Fibroblast of skin of left quadriceps (primary cell): ENCODE results near the gene MPZL3.
"Not testable (repeated sequence)": the region's sequence is repeated elsewhere in the genome, so short reads cannot be mapped to it uniquely, and the experiment has no call there.

Source experiments
- DNase-seq, 2 experiments: peaks; one replicate each; pipeline ENCODE4 v3.0.0-alpha.2; 2013; ENCODE audit warnings: low read depth in 2 of 2

The MPZL3 gene

GRCh38 chr11:118212781-118213191, 39.4 kb downstream of the MPZL3 start:
- DNase-seq: no peak

- no peak for DNase-seq
Observed at GRCh38 chr11:118212131-118212725, 39.9 kb downstream of the MPZL3 start.

GRCh38 chr11:118211006-118211405, 41.2 kb downstream of the MPZL3 start:
- no peak for DNase-seq

GRCh38 chr11:118210323-118210722, 41.8 kb downstream of the MPZL3 start:
- no peak for DNase-seq

- no peak for DNase-seq
Observed at GRCh38 chr11:118209033-118209432, 43.1 kb downstream of the MPZL3 start.

GRCh38 chr11:118207079-118207478, 45.1 kb downstream of the MPZL3 start:
- no peak for DNase-seq

GRCh38 chr11:118206391-118207031, 45.7 kb downstream of the MPZL3 start:
- no peak for DNase-seq

GRCh38 chr11:118205606-118206378, 46.4 kb downstream of the MPZL3 start:
- DNase-seq: no peak

- DNase-seq: no peak
Observed at GRCh38 chr11:118202599-118203422, 49.4 kb downstream of the MPZL3 start.

- DNase-seq: no peak
Observed at GRCh38 chr11:118201966-118202365, 50.2 kb downstream of the MPZL3 start.

GRCh38 chr11:118200901-118201680, 51.1 kb downstream of the MPZL3 start:
- DNase-seq: no peak

- no peak for DNase-seq
Observed at GRCh38 chr11:118200497-118200896, 51.7 kb downstream of the MPZL3 start.

- DNase-seq: no peak
Observed at GRCh38 chr11:118199135-118199534, 53.0 kb downstream of the MPZL3 start.

- DNase-seq: peak in 1 of 2 experiments; percentile 12
Observed at GRCh38 chr11:118198370-118198769, 53.8 kb downstream of the MPZL3 start.

GRCh38 chr11:118194835-118195627, 57.1 kb downstream of the MPZL3 start:
- DNase-seq: peak; percentile 11 to 20

- no peak for DNase-seq
Observed at GRCh38 chr11:118193910-118194566, 58.1 kb downstream of the MPZL3 start.

- DNase-seq: not testable (repeated sequence)
Observed at GRCh38 chr11:118192817-118193216, 59.3 kb downstream of the MPZL3 start.

- DNase-seq: not testable (repeated sequence)
Observed at GRCh38 chr11:118190942-118191506, 61.1 kb downstream of the MPZL3 start.

- DNase-seq: no peak
Observed at GRCh38 chr11:118186346-118187107, 65.6 kb downstream of the MPZL3 start.
